Measurements from ENCODE around the gene COQ10A. TPM values are rescaled to one million over a fixed set of nuclear protein-coding genes. Genes with fewer than 3 reads are reported as not detected.

The COQ10A gene
- total and polyA plus RNA-seq, 10 of the 15 experiments (the other 5 are each of a cell fraction or from before 2014, with no cell fraction given), result 3.3 to 19.5 (median 6.9) TPM

DNA sequence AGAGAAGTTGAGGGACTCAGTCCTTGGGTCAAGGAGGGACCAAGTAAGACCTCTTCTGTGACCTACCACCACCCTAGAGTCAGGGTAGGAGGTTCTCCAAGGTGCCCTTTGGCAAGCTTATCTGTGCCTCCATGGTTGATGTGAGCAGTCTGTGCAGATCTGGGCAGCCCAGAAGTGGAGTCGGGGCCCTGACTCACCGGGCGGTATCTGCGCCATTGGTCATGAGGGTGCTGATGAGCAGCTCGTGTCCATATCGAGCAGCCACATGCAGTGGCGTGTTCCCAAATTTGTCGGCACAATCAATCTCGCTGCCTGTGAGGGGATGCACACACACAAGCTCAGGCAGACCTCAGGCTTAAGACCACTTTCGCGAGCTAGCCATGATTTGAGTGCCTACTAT lies 13.7 kb upstream of the COQ10A start:
- in situ Hi-C loops (cut with MboI), result no loop called here
- POLR2A ChIA-PET, result interaction anchor here (1.6 kb wide), 1 partner anchor 32 kb away, joined by 4 read pairs; no protein-coding TSS in a partner anchor

DNA sequence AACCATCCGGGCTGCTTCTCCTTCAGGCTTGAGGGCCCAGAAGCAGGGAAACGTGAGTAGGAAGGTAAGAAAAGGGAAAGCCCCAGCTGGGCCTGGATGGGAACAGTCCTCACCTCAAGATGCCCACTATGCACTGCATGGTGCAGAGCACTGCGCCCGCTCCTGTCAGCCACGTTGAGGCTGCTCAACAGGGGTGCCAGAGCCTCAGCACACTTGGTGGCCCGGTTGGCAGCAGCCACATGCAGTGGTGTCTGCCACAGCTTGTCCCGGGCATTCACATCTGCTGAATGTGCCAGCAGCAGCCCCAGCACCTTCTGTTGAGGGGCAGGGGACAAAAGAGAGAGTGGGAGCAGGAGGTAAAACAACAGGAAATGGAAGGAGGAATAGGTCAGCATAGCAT lies 11.1 kb upstream of the COQ10A start:
- Histone ChIP-seq H3K27me3 (replicated peaks in 1 of 2; ENCODE audit: control insufficient read depth in 2 of 2, insufficient read depth in 2 of 2, low read length in 1 of 2) (no peaks in the 10 kb centered on the region), H3K27ac (ENCODE audit: control insufficient read depth, insufficient read depth) (no peak overlapping the region), H3K4me3 (no peak overlapping the region), H3K4me2 (ENCODE audit: control insufficient read depth, insufficient read depth) (no peak overlapping the region), H3K36me3 (ENCODE audit: control insufficient read depth in 2 of 2, insufficient read depth in 2 of 2, low read length in 1 of 2) (peaks cover 14 to 22% of the 10 kb centered on the region in 2 experiments), H3K9me3 (replicated peaks; ENCODE audit: control insufficient read depth, insufficient read depth, low read length) (no peaks in the 10 kb centered on the region), H3K4me1 (ENCODE audit: control insufficient read depth, insufficient read depth, low read length) (peaks cover 7% of the 10 kb centered on the region), H2AFZ (ENCODE audit: control insufficient read depth, low read depth, low read length) (no peak overlapping the region), H4K20me1 (ENCODE audit: control insufficient read depth, insufficient read depth) (no peaks in the 10 kb centered on the region), H3K9ac (ENCODE audit: control insufficient read depth, insufficient read depth, low read length) (no peak overlapping the region), H3K79me2 (ENCODE audit: control insufficient read depth, insufficient read depth, low read length) (peaks cover 11% of the 10 kb centered on the region)
- FAIRE-seq (no peak), DNase-seq (ENCODE audit: low read depth, low spot score) (no peak), ATAC-seq (no peak)
- no peak for TF ChIP-seq ZZZ3 (IDR thresholded peaks at IDR 0.05; ENCODE audit: control insufficient read depth, insufficient read length, low read depth)
- TF ChIP-seq SUZ12 (IDR thresholded peaks at IDR 0.05; ENCODE audit: unreplicated experiment), result no peak
- no peak for TF ChIP-seq ZNF24 (IDR thresholded peaks at IDR 0.05)
- SMC1A ChIA-PET (ENCODE audit: uncharacterized antibody, unreplicated experiment), result interaction anchor here (0.6 to 0.8 kb wide), 2 partner anchors 22 to 57 kb away, joined by 3 read pairs; no protein-coding TSS in a partner anchor
- CTCF ChIA-PET, result interaction anchor here (0.5 to 3.5 kb wide), 6 partner anchors 9 to 205 kb away, joined by 3 to 25 read pairs (median 4); partner anchors contain the start of genes COQ10A and SMARCC2
- RAD21 ChIA-PET (ENCODE audit: unreplicated experiment), result interaction anchor here (1.1 to 1.4 kb wide), 2 partner anchors 34 to 102 kb away, joined by 3 to 5 read pairs; partner anchors contain the start of gene RNF41
- no TSS peak for BruUV-seq (replicated peaks)
- in situ Hi-C loops (cut with MboI), result no loop called here
- WGBS (ENCODE audit: insufficient coverage, insufficient replicate concordance, low lambda C conversion rate, missing lambda C conversion rate), result 85% methylated on average over 7 of the region's 7 CpGs
- intact Hi-C loops (cut with micrococcal nuclease; ENCODE audit: unreplicated experiment), result no loop called here
- POLR2A ChIA-PET, result interaction anchor here (0.6 kb wide), 1 partner anchor 119 kb away, joined by 3 read pairs; no protein-coding TSS in a partner anchor

More for the DNA sequence above, 13.7 kb upstream of the COQ10A start:
- Histone ChIP-seq H4K20me1 (ENCODE audit: control insufficient read depth, insufficient read depth) (no peaks in the 10 kb centered on the region), H3K9ac (ENCODE audit: control insufficient read depth, insufficient read depth, low read length) (no peak overlapping the region), H3K27me3 (replicated peaks in 1 of 2; ENCODE audit: control insufficient read depth in 2 of 2, insufficient read depth in 2 of 2, low read length in 1 of 2) (no peaks in the 10 kb centered on the region), H3K79me2 (ENCODE audit: control insufficient read depth, insufficient read depth, low read length) (peaks cover 10% of the 10 kb centered on the region), H2AFZ (ENCODE audit: control insufficient read depth, low read depth, low read length) (no peak overlapping the region), H3K27ac (ENCODE audit: control insufficient read depth, insufficient read depth) (no peak overlapping the region), H3K36me3 (ENCODE audit: control insufficient read depth in 2 of 2, insufficient read depth in 2 of 2, low read length in 1 of 2) (peaks cover 15 to 22% of the 10 kb centered on the region in 2 experiments), H3K4me1 (ENCODE audit: control insufficient read depth, insufficient read depth, low read length) (peaks cover 7% of the 10 kb centered on the region), H3K9me3 (replicated peaks; ENCODE audit: control insufficient read depth, insufficient read depth, low read length) (no peaks in the 10 kb centered on the region), H3K4me3 (no peak overlapping the region), H3K4me2 (ENCODE audit: control insufficient read depth, insufficient read depth) (no peak overlapping the region)
- ChIA-PET SMC1A (ENCODE audit: uncharacterized antibody, unreplicated experiment) (no interaction called here), CTCF (interaction anchor here (0.9 to 1.8 kb wide), 2 partner anchors 25 to 47 kb away, joined by 3 to 4 read pairs; no protein-coding TSS in a partner anchor), RAD21 (ENCODE audit: unreplicated experiment) (no interaction called here)
- ATAC-seq (no peak), FAIRE-seq (no peak), DNase-seq (ENCODE audit: low read depth, low spot score) (no peak)
- intact Hi-C loops (cut with micrococcal nuclease; ENCODE audit: unreplicated experiment), result no loop called here
- WGBS (ENCODE audit: insufficient coverage, insufficient replicate concordance, low lambda C conversion rate, missing lambda C conversion rate), result 97% methylated on average over 11 of the region's 11 CpGs
- no peak for TF ChIP-seq TCF3 (IDR thresholded peaks at IDR 0.05; ENCODE audit: borderline replicate concordance, insufficient read depth, low read depth, low read length)
- TF ChIP-seq CREM (IDR thresholded peaks at IDR 0.05; ENCODE audit: low read depth), result no peak
- no peak for TF ChIP-seq JUND (IDR thresholded peaks at IDR 0.05; ENCODE audit: low read depth, low read length)
- no TSS peak for BruUV-seq (replicated peaks)
